Gastroesophageal sphincter (tissue), 4 donors: ENCODE data around the gene CTNND2. TPM values are rescaled to one million over a fixed set of nuclear protein-coding genes. Genes with fewer than 3 reads are reported as not detected.

Experiments
- ATAC-seq: fragments of 150-250 bp; one replicate; pipeline ENCODE4 v1.9.1; 2016; ENCODE audit warnings: mild to moderate bottlenecking, moderate library complexity
- H3K27ac ChIP-seq, 4 donors: fragments of 200-600 bp; sonication (generic) in 3 of 4; 1 replicate in 3 of 4; 2 replicates in 1 of 4; pipeline ENCODE4 v1.5.1; 2016 to 2019
- H3K27me3 ChIP-seq: fragments of 200-600 bp; sonication (generic); one replicate; pipeline ENCODE4 v1.5.1; 2019
- H3K36me3 ChIP-seq, 2 donors: fragments of 200-600 bp; sonication (generic); one replicate each; pipeline ENCODE4 v1.5.1; 2019; ENCODE audit warnings: control low read depth in 1 of 2
- H3K4me1 ChIP-seq, 3 donors: fragments of 200-600 bp; sonication (generic); 1 replicate in 2 of 3; 2 replicates in 1 of 3; pipeline ENCODE4 v1.5.1; 2016 to 2019; ENCODE audit warnings: control low read depth in 2 of 3
- H3K4me3 ChIP-seq, 2 donors: fragments of 200-600 bp; sonication (generic); one replicate each; pipeline ENCODE4 v1.5.1; 2019; ENCODE audit warnings: mild to moderate bottlenecking in 1 of 2, moderate library complexity in 1 of 2
- H3K9me3 ChIP-seq, 3 donors: fragments of 200-600 bp; sonication (generic); one replicate each; pipeline ENCODE4 v1.5.1; 2017 to 2019; ENCODE audit warnings: control low read depth in 2 of 3
- EP300 ChIP-seq: sonication (generic); formaldehyde crosslinking; IDR thresholded peaks from one replicate; pipeline ENCODE4 v1.6.1; 2017; ENCODE audit warnings: antibody characterized with exemption, mild to moderate bottlenecking
- POLR2A ChIP-seq, 2 donors: fragments of 450-650 bp; IDR thresholded peaks; one replicate each; pipeline ENCODE4 v1.6.1; 2017; ENCODE audit warnings: antibody characterized with exemption in 2 of 2, mild to moderate bottlenecking in 2 of 2, moderate library complexity in 1 of 2
- POLR2AphosphoS5 ChIP-seq: sonication (generic); formaldehyde crosslinking; IDR thresholded peaks from one replicate; pipeline ENCODE4 v1.6.1; 2017; ENCODE audit warnings: antibody characterized with exemption
- WGBS, 2 donors: methylation state at CpG; one replicate each; pipeline ENCODE4 v1.1.5; 2018; ENCODE audit warnings: low coverage in 1 of 2; 5-methylcytosine and 5-hydroxymethylcytosine counted together
- total RNA-seq, 4 donors: library from RNA; depleted of rRNA; stranded (reverse); fragments of >200 nt; gene quantifications; one replicate each; pipeline ENCODE4 v1.1.0, GENCODE V29; 2016
- TF ChIP-seq, protein P1 (sequence below), 4 experiments: fragments of 200-600 bp in 2 of 4; fragments of 450-650 bp in 2 of 4; sonication (generic) in 1 of 4; IDR thresholded peaks; one replicate each; pipeline ENCODE4 v1.5.1; 2017 to 2019; ENCODE audit warnings: antibody characterized with exemption in 4 of 4, mild to moderate bottlenecking in 2 of 4, moderate library complexity in 2 of 4

The CTNND2 gene
- total RNA-seq, 4 donors from 2014 or later = 0.40 to 3.1 (median 1.9) TPM

DNA sequence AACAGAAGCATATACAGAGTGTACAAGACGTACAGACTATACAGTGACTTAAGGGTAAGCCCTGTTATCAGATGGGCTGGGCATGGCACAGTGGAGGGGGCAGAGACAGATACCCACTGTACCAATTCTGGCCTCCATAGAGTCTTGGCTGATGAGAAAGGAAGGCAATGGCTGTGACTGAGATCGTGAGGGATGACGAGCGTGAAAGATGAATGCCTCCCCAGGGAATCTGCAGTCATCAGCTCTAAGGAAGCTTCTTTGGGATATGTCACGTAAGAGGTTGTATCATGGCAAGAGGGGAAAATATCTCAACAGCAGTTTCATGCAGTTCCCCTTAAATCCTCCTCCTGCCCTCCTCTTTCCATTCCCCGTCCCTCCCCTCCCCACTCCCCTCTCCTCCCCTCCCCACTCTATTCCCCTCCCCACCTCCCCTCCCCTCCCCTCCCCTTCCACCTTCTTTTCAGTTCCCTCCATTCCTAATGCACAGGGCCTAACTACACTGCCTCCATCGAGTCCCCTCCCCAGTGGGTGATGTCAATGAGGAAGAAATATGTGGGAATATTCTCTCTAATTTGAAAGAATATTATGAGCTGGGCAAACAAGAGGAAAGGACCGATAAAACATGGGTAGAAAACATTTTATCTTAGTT, 916.8 kb downstream of the CTNND2 start:
- Histone ChIP-seq H3K4me1 (no peaks in the 10 kb centered on the region), H3K36me3 (no peaks in the 10 kb centered on the region), H3K27ac (no peak overlapping the region), H3K27me3 (peaks cover 35% of the 10 kb centered on the region), H3K9me3 (no peaks in the 10 kb centered on the region), H3K4me3 (no peak overlapping the region)
- ATAC-seq = no peak
- WGBS, 2 donors = 52 to 72% methylated on average over 5 to 7 of the region's 8 CpGs
- TF ChIP-seq POLR2A (IDR thresholded peaks at IDR 0.05) = no peak
- TF ChIP-seq POLR2AphosphoS5 = no peak
- TF ChIP-seq EP300 = no peak
- TF ChIP-seq, protein P1, sequence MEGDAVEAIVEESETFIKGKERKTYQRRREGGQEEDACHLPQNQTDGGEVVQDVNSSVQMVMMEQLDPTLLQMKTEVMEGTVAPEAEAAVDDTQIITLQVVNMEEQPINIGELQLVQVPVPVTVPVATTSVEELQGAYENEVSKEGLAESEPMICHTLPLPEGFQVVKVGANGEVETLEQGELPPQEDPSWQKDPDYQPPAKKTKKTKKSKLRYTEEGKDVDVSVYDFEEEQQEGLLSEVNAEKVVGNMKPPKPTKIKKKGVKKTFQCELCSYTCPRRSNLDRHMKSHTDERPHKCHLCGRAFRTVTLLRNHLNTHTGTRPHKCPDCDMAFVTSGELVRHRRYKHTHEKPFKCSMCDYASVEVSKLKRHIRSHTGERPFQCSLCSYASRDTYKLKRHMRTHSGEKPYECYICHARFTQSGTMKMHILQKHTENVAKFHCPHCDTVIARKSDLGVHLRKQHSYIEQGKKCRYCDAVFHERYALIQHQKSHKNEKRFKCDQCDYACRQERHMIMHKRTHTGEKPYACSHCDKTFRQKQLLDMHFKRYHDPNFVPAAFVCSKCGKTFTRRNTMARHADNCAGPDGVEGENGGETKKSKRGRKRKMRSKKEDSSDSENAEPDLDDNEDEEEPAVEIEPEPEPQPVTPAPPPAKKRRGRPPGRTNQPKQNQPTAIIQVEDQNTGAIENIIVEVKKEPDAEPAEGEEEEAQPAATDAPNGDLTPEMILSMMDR (IDR thresholded peaks at IDR 0.05) = no peak

DNA sequence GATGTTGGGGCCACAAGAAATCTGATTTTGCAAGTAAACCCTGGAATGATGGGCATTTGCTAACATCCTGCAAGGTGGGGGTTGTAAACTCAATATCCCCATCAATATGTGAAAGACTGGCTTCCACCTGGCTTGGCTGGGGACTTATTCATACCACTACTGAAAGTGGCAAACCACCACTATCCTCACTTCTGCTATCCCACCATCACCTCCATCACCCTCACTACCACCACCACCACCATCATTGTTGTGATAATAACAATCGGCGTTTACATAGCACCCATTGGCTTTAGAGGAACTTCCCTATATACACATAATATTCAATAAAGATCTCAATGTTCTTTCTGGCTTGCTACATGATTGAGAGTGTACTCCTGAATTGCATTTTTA, 918.5 kb downstream of the CTNND2 start:
- TF ChIP-seq EP300 = no peak
- TF ChIP-seq POLR2AphosphoS5 = no peak
- TF ChIP-seq, protein P1 (IDR thresholded peaks at IDR 0.05) = no peak
- no peak for TF ChIP-seq POLR2A (IDR thresholded peaks at IDR 0.05)

DNA sequence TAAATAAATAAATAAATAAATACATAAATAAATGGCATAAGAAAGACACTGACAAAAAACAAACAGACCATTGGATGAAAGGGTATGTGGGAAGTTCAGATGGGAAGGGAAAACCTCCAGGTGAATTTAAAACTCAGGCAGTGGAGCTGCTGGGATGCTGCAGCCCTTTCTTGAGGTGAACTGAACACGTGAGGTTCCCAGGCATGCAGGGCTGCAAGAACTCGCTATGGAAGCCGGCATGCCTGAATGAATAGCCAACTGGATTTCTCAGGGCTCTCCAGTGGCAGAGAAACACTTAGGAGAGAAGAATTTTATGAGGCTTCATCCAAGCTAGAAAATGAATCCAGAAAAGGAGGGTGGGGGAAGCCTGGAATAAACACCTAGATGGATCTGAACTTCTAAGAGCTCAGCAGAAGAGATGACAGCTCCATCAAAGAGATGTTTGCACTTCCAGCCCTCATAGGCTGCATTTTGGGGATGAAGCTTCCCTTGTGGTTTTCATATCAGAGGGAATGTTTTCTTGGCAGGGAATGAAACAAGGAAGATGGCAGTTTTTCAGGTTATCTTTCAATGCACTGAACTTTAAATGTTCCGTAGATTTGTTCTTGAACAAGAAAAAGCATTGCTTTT, 919.0 kb downstream of the CTNND2 start:
- H3K9me3 ChIP-seq = no peaks in the 10 kb centered on the region
- no peaks in the 10 kb centered on the region for H3K36me3 ChIP-seq
- 80 to 90% methylated on average over 2 to 4 of the region's 4 CpGs for WGBS, 2 donors
- ATAC-seq = no peak
- H3K4me1 ChIP-seq = no peaks in the 10 kb centered on the region
- no peak overlapping the region for H3K4me3 ChIP-seq
- peaks cover 34% of the 10 kb centered on the region for H3K27me3 ChIP-seq
- H3K27ac ChIP-seq = no peak overlapping the region
- TF ChIP-seq, protein P1 (IDR thresholded peaks at IDR 0.05) = no peak
- TF ChIP-seq POLR2A (IDR thresholded peaks at IDR 0.05) (no peak), EP300 (no peak), POLR2AphosphoS5 (no peak)

More for the DNA sequence above, 918.5 kb downstream of the CTNND2 start:
- Histone ChIP-seq H3K36me3 (no peaks in the 10 kb centered on the region), H3K4me1 (no peaks in the 10 kb centered on the region), H3K9me3 (no peaks in the 10 kb centered on the region), H3K4me3 (no peak overlapping the region), H3K27ac (no peak overlapping the region), H3K27me3 (peaks cover 34% of the 10 kb centered on the region)
- WGBS, 2 donors = 91 to 100% methylated on average over 2 of the region's 2 CpGs
- ATAC-seq = no peak

DNA sequence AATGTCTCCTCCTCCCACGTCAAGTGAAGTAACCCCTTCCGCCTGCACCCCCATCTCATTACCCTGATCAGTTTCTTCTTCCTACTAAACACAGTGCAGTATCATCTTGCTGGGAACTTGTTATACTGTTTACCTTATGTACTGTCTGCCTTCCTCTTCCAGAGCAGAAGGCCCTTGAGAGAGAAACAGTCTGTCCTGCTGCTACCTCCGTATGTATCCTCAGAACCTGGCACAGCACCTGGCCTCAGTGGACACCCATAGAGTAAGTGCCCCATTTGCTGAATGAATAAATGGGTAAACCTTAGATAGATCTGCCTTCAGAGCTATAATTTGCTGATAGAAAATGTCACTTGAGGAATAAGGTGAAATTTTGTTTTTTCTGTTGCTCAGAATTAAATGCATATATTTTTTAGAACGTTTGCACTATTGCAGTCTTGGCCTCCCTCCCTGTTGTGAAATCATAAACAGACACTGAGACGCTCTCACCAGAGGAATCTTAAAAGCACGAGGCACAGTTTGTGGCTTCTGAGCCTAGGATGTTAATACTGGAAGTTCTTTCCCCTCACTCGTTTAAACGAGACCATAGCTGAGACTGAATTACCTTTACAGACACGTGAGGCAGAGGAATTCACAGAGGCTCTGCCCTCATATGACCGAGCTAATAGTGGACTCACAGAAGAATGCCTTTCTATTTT, 920.1 kb downstream of the CTNND2 start:
- 58 to 61% methylated on average over 8 to 10 of the region's 10 CpGs for WGBS, 2 donors
- no peaks in the 10 kb centered on the region for H3K36me3 ChIP-seq

More for the DNA sequence above, 920.1 kb downstream of the CTNND2 start:
- no peaks in the 10 kb centered on the region for H3K9me3 ChIP-seq
- no peak overlapping the region for H3K27ac ChIP-seq
- H3K27me3 ChIP-seq = peaks cover 28% of the 10 kb centered on the region
- no peak overlapping the region for H3K4me3 ChIP-seq
- H3K4me1 ChIP-seq = no peaks in the 10 kb centered on the region
- TF ChIP-seq POLR2AphosphoS5 (no peak), EP300 (no peak), POLR2A (IDR thresholded peaks at IDR 0.05) (no peak)
- TF ChIP-seq, protein P1 (IDR thresholded peaks at IDR 0.05) = no peak
- no peak for ATAC-seq
